Measurements from ENCODE around the gene MAK.
"Not testable (repeated sequence)": the region's sequence is repeated elsewhere in the genome, so short reads cannot be mapped to it uniquely, and the experiment has no call there.

The MAK gene

DNA sequence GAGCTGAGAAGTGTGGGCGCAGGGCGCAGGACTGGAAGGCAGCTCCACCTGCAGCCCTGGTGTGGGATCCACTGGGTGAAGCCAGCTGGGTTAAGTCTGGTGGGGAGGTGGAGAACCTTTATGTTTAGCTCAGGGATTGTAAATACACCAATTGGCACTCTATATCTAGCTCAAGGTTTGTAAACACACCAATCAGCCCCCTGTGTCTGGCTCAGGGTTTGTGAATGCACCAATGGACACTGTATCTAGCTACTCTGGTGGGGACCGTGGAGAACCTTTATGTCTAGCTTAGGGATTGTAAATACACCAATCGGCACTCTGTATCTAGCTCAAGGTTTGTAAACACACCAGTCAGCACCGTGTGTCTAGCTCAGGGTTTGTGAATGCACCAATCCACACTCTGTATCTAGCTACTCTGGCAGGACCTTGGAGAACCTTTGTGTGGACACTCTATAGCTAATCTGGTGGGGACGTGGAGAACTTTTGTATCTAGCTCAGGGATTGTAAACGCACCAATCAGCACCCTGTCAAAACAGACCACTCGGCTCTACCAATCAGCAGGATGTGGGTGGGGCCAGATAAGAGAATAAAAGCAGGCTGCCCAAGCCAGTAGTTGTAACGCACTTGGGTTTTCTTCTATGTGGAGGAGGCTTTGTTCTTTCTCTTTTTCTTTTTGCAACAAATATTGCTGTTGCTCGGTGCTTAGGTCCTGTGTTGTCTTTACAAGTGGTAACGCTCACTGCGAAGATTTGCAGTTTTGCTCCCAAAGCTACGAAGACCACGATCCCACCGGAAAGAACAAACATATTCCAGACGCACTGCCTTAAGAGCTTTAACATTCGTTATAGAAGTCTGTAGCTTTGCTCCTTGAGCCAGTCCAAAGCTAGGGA, 117.1 kb downstream of the MAK start:
- Mint-ChIP-seq H3K9me3 (peaks cover 24% of the 10 kb centered on the region), H3K4me3 (peak overlapping the region; percentile 97), H3K27ac (peak overlapping the region; percentile 91), H3K36me3 (ENCODE audit: low read depth) (peaks cover 21% of the 10 kb centered on the region), H3K4me1 (ENCODE audit: low read depth) (peaks cover 41% of the 10 kb centered on the region)
- H3K27me3 Mint-ChIP-seq (ENCODE audit: low read depth) = not testable (repeated sequence)
- DNase-seq (ENCODE audit: low spot score) = peak; percentile 23

DNA sequence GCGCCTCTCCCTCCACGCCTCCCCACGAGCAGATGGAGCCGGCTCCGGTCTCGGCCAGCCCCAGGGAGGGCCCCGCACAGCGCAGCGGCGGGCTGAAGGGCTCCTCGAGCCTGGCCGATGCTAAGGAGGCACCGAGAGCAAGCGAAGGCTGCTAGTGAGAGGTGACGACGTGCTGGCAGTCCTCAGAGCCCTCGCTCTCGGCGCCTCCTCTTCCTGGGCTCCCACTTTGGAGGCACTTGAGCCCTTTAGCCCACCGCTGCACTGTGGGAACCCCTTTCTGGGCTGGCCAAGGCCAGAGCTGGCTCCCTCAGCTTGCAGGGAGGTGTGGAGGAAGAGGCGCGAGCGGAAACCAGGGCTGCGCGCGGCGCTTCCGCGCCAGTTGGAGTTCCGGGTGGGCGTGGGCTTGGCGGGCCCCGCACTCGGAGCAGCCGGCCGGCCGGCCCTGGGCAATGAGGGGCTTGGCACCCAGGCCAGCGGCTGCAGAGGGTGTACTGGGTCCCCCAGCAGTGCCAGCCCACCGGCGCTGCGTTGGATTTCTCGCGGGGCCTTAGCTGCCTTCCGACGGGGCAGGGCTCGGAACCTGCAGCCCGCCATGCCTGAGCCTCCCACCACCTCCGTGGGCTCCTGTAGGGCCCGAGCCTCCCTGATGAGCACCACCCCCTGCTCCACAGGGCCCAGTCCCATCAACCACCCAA, 117.9 kb downstream of the MAK start:
- H3K36me3 Mint-ChIP-seq (ENCODE audit: low read depth) = peaks cover 15% of the 10 kb centered on the region
- H3K4me1 Mint-ChIP-seq (ENCODE audit: low read depth) = peaks cover 40% of the 10 kb centered on the region
- peak overlapping the region; percentile 91 for H3K27ac Mint-ChIP-seq
- H3K4me3 Mint-ChIP-seq = peak overlapping the region; percentile 97
- DNase-seq (ENCODE audit: low spot score) = peak; percentile 62
- peaks cover 24% of the 10 kb centered on the region for H3K9me3 Mint-ChIP-seq
- no peaks in the 10 kb centered on the region for H3K27me3 Mint-ChIP-seq (ENCODE audit: low read depth)

DNA sequence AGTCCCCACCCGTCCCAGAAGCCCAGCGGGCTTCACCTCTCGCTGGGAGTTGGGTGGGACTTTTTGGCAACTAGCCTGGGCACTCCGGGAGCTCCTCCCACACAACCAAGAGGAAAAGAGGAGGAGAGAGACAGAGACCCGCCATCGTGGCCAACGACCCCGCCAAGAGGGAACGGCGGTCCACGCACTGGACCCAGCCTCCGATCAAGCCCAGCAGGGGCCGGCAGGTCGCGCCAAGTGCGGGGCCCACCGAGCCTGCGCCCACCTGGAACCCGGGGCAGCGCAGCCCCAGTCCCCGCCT, 118.4 kb downstream of the MAK start:
- H3K27ac Mint-ChIP-seq = peak overlapping the region; percentile 92
- no peak for DNase-seq (ENCODE audit: low spot score)
- H3K27me3 Mint-ChIP-seq (ENCODE audit: low read depth) = no peaks in the 10 kb centered on the region
- peak overlapping the region; percentile 83 for H3K4me3 Mint-ChIP-seq
- H3K4me1 Mint-ChIP-seq (ENCODE audit: low read depth) = peaks cover 38% of the 10 kb centered on the region
- peaks cover 24% of the 10 kb centered on the region for H3K9me3 Mint-ChIP-seq
- peaks cover 13% of the 10 kb centered on the region for H3K36me3 Mint-ChIP-seq (ENCODE audit: low read depth)

DNA sequence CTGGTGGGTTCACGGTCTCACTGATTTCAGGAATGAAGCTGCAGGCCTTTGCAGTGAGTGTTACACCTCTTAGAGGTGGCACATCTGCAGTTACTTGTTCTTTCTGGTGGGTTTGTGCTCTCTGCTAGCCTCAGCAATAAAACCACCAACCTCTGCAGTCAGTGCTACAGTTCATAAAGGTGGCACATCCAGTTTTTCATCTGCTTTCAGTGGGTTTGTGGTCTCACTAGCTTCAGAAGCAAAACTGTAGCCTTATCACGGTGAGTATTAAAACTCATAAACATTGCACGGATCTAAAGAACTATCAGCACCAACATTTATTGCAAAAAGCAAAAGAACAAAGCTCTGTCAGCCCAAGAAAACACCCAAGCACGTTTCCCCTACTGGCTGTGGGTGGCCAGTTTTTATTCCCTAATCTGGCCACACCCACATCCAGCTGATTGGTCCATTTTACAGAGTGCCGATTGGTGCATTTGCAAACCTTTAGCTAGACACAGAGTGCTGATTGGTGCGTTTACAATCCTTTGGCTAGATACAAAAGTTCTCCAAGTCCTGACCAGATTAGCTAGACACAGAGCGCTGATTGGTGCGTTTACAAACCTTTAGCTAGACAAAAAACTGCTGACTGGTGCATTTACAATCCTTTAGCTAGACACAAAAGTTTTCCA, 118.9 kb downstream of the MAK start:
- Mint-ChIP-seq H3K9me3 (peaks cover 24% of the 10 kb centered on the region), H3K36me3 (ENCODE audit: low read depth) (peaks cover 13% of the 10 kb centered on the region), H3K4me3 (peak overlapping the region; percentile 83), H3K27me3 (ENCODE audit: low read depth) (no peaks in the 10 kb centered on the region), H3K27ac (peak overlapping the region; percentile 92), H3K4me1 (ENCODE audit: low read depth) (peaks cover 35% of the 10 kb centered on the region)
- DNase-seq (ENCODE audit: low spot score) = peak; percentile 47

DNA sequence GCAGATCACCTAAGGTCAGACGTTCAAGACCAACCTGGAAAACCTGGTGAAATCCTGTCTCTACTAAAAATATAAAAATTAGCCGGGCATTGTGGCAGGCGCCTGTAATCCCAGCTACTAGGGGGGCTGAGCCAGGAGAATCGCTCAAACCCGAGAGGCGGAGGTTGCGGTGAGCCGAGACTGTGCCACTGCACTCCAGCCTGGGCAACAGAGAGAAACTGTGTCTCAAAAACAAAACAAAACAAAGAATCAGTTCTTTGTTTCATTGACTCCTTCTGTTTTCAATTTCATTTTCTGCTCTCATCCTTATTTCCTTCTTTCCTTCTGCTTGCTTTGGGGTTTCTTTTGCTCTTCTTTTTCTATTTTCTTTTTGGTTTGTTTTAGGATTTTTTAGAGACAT, 124.4 kb downstream of the MAK start:
- Mint-ChIP-seq H3K4me1 (ENCODE audit: low read depth) (peaks cover 3% of the 10 kb centered on the region), H3K27ac (peak overlapping the region; percentile 46), H3K36me3 (ENCODE audit: low read depth) (peaks cover 17% of the 10 kb centered on the region), H3K4me3 (no peak overlapping the region), H3K9me3 (peaks cover 16% of the 10 kb centered on the region), H3K27me3 (ENCODE audit: low read depth) (no peaks in the 10 kb centered on the region)
- DNase-seq (ENCODE audit: low spot score) = no peak

Measured in T-helper 2 cell treated with Interferon-gamma antibody and Interleukin-4, amounts not matched to agents 5 μg/mL and 100 μg/mL, for 36 hours (primary cell).